Ishikawa (cell line): Measurements from ENCODE around the gene SAMHD1.

ENCODE experiments used
- CEBPB ChIP-seq: IDR thresholded peaks from 2 replicates; pipeline ENCODE4 v1.6.1; 2012
- CREB1 ChIP-seq: IDR thresholded peaks from 2 replicates; pipeline ENCODE4 v1.6.1; 2012; ENCODE audit warnings: low read depth
- EGR1 ChIP-seq: IDR thresholded peaks from 2 replicates; pipeline ENCODE4 v1.6.1; 2012
- EP300 ChIP-seq: IDR thresholded peaks from 2 replicates; pipeline ENCODE4 v1.6.1; 2012; ENCODE audit warnings: borderline replicate concordance
- FOXM1 ChIP-seq: IDR thresholded peaks from 2 replicates; pipeline ENCODE4 v1.6.1; 2012; ENCODE audit warnings: low read depth, borderline replicate concordance
- MAX ChIP-seq: IDR thresholded peaks from 2 replicates; pipeline ENCODE4 v1.6.1; 2012
- NFIC ChIP-seq: IDR thresholded peaks from 2 replicates; pipeline ENCODE4 v1.6.1; 2012
- RAD21 ChIP-seq: IDR thresholded peaks from 2 replicates; pipeline ENCODE4 v1.6.1; 2012; ENCODE audit warnings: low read depth
- REST ChIP-seq: IDR thresholded peaks from 2 replicates; pipeline ENCODE4 v1.6.1; 2012; ENCODE audit warnings: low read depth, mild to moderate bottlenecking
- TAF1 ChIP-seq: IDR thresholded peaks from 2 replicates; pipeline ENCODE4 v1.6.1; 2012; ENCODE audit warnings: low read depth, mild to moderate bottlenecking
- TCF12 ChIP-seq: IDR thresholded peaks from 2 replicates; pipeline ENCODE4 v1.6.1; 2012; ENCODE audit warnings: low read depth
- TEAD4 ChIP-seq: IDR thresholded peaks from 2 replicates; pipeline ENCODE4 v1.6.1; 2012
- USF1 ChIP-seq: IDR thresholded peaks from 2 replicates; pipeline ENCODE4 v1.6.1; 2012
- YY1 ChIP-seq: IDR thresholded peaks from 2 replicates; pipeline ENCODE4 v1.6.1; 2012; ENCODE audit warnings: low read depth
- ZBTB7A ChIP-seq: IDR thresholded peaks from 2 replicates; pipeline ENCODE4 v1.6.1; 2012; ENCODE audit warnings: low read depth

The SAMHD1 gene

GRCh38 chr20:36861625-36861874 lies 90.0 kb downstream of the SAMHD1 start:
- TF ChIP-seq EP300 (no peak), FOXM1 (no peak), TAF1 (no peak)

DNA sequence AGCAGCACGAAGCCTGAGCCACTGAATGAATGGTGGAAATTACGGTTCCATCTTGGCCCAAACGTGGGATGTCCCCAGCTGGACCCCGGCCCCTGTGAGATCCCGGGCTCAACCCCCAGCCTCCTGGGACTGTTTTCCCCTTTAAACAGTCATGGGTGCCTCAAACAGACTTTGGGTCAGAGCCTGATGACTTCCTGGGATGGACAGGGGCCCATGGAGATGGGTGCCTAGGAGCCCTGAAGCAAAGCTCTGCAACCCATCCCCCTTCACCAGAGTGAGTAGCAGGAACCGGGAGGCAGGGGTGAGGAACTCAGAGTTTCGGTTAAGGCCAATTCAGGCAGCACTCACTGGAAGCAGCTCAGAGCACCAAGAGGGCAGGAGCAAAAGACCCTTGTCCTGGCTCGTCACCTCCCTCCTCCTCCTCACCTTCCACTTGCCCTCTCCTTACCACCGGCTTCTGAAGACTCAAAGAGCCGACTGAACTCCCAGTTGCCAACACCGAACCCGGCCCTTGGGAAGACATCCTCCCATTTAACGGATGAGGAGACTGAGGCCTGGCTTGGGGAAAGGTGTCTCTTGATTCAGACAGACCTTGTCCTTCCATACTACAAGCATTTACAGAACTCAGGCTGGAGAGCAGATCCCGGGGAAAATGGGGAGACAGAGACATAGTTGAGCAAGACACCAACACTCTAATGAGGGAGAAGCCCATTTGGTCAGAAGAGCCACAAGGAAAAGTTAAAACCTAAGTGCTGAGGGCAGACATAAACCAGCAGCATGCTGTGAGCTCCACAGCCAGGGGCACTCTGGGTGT lies 90.5 kb downstream of the SAMHD1 start:
- TF ChIP-seq NFIC (no peak), TCF12 (no peak)

DNA sequence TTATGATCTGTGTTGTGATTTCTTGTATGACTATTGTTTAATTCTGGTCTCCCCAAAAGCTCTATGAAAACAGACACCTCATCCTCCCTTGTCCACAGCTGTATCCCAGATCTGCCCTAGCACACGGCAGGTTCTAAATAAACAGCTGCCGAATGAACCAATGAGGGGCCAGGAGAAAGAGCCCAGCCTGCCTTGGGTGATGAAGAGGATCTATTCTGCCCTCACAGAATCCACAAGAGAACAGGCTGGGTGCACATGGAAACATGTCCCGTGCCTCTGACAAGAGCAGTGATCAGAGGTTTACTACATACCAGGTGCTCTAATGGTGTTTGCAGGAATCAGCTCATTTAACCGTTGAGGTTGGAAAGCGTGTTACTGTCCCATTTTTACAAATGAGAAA lies 91.2 kb downstream of the SAMHD1 start:
- TF ChIP-seq EGR1 = no peak
- no peak for TF ChIP-seq REST
- no peak for TF ChIP-seq YY1
- no peak for TF ChIP-seq EP300
- TF ChIP-seq NFIC = no peak
- no peak for TF ChIP-seq ZBTB7A
- no peak for TF ChIP-seq CREB1
- TF ChIP-seq CEBPB = no peak
- no peak for TF ChIP-seq TCF12
- TF ChIP-seq MAX = no peak
- no peak for TF ChIP-seq TAF1
- no peak for TF ChIP-seq FOXM1
- TF ChIP-seq RAD21 = no peak
- TF ChIP-seq USF1 = no peak
- TF ChIP-seq TEAD4 = no peak

DNA sequence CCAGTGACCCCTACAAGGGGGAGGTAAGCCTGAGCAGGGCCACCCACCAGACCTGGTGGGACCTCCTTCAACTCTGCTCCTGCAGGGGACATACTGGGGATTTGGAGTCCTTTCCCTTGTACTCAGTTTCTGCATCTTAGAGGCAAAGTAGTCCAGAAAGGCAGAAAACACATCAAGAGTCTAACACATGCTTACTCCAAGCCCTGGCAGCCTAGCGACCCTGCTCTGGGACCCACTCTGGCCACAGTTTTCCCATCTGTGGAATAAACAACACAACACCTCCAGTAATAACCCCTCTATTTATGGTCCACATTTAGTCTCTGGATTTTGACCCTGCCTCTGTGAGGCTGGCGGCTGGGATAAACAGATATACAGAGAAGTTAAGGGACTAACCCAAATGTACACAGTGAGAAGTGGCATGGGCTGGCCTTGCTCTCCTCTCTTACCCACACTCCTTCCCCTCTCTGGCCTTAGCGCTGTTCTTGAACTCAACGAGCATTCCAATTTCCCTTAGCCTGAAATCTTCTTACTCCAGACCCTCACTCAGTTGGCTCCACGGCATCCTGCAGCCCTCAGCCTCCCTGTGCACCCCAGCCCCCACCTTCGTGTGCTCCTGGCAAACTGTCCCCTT lies 91.7 kb downstream of the SAMHD1 start:
- TF ChIP-seq REST (no peak), USF1 (no peak), ZBTB7A (no peak), TEAD4 (no peak), TCF12 (no peak), RAD21 (no peak), YY1 (no peak), EGR1 (no peak)

- TF ChIP-seq CREB1 = no peak
- no peak for TF ChIP-seq EGR1
- no peak for TF ChIP-seq MAX
- no peak for TF ChIP-seq USF1
- no peak for TF ChIP-seq TEAD4
- no peak for TF ChIP-seq TCF12
- no peak for TF ChIP-seq EP300
- no peak for TF ChIP-seq YY1
- no peak for TF ChIP-seq NFIC
- no peak for TF ChIP-seq REST
- TF ChIP-seq FOXM1 = no peak
- no peak for TF ChIP-seq TAF1
- no peak for TF ChIP-seq RAD21
- TF ChIP-seq CEBPB = no peak
- no peak for TF ChIP-seq ZBTB7A
These were observed 92.3 kb downstream of the SAMHD1 start for GRCh38 chr20:36859282-36859555.
